CD4-positive, alpha-beta T cell treated with Interleukin-6 at 100 ng/mL for 8 hours (primary cell): ENCODE data around the gene ARR3.
"Not testable (repeated sequence)": the region's sequence is repeated elsewhere in the genome, so short reads cannot be mapped to it uniquely, and the experiment has no call there.

Experiments
- DNase-seq: peaks from one replicate; pipeline ENCODE4 v3.0.0-alpha.2; 2020; ENCODE audit warnings: mixed read lengths, low spot score

ARR3 gene

DNA sequence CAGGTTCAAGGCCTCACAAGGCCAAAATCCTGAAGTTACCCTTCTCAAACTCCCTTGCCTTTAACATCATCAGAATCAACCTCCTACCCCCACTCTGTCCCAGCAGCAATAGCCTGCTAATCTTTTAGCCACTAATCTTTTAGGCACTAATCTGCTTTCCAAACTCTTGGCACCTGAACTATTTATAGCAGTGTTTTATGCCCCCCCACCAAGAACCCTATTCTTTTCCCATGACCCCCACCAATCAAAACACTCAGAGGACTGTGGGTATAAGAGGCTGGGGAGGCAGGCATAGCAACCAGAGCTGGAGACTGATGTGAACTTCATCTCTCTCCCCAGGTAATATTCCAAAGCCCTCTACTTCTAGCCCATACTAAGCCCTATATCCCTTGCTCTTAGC, at the start of gene ARR3:
Gene ARR3, plus strand, starts transcription at position 301 of the 400 bp plus-strand sequence. CDS start 1,052 bp downstream, outside the sequence.
- DNase-seq: no peak

DNA sequence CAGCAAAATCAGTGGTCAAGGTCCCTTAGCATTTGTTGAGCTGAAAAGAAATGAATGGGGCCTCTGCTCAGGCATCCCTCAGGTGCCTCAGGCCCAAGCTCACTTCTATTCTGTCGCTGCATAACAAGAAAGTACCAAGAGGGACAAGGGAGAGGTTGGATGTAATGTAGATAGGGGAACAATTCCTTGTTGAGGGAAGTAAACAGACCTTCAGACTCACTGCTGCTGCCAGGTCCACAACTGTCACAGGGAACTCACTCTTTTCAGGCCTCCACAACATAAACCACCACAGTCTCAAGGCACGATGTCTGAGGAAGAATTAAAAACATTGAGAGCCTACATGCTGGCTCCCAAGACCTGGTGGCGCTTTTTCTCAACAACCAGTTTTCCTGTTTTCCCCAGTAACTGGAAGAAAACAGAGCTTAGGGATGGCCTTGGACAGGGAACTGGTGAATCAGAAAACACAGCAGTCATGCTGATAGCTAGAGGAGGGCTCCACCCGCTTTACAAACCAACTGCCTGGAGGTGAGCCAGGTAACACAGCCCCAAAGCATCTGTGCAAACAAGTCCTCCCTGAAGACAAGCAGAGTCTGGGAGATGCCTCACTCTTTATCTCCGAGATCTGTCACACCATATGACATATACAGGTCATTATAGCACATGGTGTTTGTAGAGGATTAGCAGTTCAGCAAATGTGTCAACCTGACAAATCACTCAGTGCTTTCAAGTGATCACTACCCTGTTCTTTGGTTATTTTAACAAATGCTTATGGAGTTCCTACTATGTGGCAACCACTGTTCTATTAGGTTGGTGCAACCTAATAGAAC, 48.0 kb upstream of the ARR3 start:
- no peak for DNase-seq

DNA sequence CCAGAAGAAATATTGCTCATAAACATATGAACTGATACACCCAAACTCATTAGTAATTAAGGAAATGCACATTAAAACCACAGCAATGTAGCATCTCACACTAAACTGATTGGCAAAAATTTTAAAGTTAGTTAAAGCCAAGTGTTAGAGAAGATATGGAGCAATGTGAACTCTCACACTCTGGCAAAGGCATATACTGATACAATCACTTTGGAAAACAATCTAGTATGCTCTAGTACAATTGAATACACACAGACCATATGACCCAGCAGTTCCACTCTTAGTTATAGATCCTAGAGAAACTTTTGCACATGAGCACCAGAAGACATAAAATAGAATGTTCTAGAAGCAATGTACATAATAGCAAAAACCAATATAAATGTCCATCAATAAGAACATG, 42.1 kb upstream of the ARR3 start:
- no peak for DNase-seq

DNA sequence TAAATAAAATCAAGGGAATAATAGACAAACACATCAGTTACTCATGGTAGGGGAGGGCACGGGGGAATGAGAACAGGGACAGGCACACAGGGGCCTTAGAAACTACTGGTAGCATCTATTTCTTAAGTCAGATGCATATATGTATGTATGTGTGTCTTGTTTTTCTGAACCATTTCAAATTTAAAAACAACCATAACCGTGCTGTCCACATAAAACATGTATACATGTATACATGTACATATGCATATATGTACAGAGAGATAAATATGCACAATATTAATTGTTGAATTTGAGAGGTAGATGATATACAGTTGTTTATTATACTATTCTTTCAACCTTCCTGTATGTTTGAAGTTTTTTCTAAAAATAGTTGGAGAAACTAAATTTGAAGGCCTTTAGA, 41.4 kb upstream of the ARR3 start:
- DNase-seq: no peak

DNA sequence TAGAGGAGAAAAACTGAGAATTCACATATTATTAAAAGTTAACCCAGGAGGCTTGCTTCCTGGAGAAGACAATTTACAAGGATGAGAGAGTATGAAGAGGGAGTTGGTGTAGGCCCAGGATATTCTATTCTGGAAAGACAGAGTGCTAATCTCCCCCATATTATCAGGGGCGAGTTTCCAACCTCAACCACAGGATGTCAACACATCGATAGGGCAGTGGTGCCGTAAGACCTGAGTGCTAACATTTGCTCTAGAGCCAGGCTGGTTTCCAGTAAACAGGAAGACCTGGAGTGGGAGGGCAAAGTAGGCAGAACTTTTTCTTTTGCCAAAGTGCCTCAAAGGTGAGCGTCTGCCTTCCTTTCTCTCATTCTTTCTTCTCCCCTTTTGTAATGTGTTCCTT, 36.5 kb upstream of the ARR3 start:
- DNase-seq: no peak

DNA sequence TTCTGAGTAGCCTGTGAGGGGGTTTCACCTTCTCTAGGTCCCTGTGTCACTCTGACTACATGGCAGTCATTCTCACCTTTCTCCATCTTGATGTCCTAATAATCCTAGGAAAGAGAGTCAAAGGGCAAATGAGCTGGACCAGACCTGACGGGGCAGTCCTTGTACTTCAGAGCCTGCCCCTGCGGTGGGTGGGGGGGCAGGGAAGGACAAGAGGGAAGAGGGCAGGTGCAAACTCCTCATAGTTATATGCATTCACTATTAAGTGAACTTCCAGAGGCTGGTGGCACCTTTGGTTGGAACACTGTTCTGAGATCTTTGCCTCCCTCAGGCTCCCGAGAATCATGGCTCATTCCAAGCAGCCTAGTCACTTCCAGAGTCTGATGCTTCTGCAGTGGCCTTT, 33.8 kb upstream of the ARR3 start, which contains the start of gene AWAT1:
Gene AWAT1, plus strand, starts transcription at position 301 of the 400 bp plus-strand sequence. Its CDS starts 41 bp downstream, at position 342.
- DNase-seq: no peak

DNA sequence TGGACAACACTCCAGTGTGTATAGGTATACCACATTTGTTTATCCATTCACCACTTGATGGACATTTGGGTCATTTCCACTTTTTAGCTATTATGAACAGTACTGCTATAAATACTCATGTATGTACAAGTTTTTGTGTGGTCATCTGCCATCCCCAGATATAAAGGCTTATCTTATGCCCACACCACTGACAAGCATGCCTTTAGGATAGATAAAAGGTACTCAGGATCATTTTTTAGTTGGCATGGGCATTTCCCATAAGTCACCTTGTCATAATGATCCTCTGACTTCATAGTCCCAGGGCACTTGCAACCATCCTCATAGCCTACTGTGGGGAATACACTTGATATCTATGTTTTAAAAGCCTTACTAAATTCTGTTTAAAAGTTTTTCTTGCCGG, 27.4 kb upstream of the ARR3 start:
- no peak for DNase-seq

DNA sequence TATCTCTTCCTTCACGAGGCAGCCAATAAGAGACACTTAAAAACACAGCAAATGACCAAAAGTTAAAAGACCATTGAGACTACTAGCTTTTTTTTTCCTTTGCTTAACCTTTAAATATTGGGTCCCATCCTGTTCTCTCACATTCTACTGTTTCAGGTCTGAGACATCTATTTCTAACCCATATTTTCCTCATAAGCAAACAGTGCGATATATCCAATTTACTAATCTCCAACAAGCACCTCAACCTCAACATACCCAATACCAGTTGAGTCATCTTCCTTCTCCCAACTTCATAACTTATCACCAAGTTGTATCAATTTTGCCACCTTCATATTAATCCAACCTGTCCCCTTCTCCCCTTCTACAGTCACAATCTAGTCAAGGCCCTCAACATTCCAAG, 26.6 kb upstream of the ARR3 start:
- no peak for DNase-seq

DNA sequence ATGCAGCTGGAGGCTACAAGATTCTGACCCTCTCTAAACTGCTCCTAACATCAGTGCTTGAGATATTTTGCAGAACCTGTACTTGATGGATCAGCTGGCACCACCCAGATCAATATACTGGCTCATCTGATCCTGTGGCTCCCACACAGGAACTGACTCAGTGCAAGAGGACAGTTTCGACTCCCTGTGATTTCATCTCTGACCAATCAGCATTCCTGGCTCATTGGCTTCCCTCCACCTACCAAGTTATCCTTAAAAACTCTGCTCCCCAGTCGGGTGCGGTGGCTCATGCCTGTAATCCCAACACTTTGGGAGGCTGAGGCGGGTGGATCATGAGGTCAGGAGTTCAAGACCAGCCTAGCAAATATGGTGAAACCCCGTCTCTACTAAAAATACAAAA, 24.5 kb upstream of the ARR3 start:
- DNase-seq: not testable (repeated sequence)

DNA sequence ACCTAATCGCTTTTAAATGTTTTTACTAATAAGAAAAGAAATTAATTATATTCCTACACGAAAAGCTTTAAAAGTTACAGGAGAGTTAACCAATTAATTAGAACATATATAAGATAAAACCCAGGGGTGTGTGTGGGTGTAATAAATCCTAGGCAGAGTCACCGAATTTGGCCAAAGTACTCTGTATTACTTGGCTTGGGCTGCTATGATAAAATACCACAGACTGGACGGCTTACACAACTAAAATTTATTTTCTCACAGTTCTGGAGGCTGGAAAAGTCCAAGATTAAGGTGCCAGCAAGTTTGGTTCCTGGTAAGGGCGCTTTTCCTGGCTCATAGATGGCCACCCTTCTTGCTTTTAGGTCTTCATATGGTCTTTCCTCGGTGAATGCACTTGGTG, 23.3 kb upstream of the ARR3 start:
- no peak for DNase-seq

DNA sequence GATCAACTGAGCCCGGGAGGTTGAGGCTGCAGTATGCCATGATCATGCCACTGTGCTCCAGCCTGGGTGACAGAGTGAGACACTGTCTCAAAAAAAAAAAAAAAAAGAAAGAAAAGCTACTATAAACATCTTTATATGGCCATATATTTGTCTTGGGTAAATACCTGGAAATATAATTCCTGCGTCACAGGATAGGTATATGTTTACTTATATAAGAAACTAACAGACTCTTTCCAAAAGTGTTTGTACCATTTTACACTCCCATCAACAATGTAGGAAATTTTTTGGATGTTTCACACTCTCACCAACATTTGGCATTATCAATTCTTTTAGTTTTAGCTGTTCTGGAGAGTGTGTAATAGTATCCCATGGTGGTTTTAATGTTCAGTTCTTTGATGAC, 20.9 kb upstream of the ARR3 start:
- no peak for DNase-seq

DNA sequence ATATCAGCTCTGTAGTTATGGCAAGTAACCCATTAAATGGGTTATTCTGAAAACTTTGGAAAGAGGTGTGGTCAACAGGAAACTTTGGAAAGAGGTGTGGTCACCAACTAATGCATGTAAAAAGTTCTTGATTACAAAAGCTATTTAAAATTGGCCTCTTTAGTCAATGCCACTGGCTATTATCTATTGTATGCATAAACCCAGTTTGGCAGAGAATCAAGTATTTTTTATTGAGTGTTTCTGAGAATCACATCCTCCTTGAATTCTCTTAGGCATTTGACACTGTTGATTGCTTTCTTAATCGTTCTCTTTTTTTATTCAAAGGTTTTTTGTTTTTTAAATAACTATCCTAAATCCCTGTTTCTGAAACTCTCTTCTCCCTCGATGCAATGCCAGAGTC, 15.6 kb upstream of the ARR3 start:
- no peak for DNase-seq

DNA sequence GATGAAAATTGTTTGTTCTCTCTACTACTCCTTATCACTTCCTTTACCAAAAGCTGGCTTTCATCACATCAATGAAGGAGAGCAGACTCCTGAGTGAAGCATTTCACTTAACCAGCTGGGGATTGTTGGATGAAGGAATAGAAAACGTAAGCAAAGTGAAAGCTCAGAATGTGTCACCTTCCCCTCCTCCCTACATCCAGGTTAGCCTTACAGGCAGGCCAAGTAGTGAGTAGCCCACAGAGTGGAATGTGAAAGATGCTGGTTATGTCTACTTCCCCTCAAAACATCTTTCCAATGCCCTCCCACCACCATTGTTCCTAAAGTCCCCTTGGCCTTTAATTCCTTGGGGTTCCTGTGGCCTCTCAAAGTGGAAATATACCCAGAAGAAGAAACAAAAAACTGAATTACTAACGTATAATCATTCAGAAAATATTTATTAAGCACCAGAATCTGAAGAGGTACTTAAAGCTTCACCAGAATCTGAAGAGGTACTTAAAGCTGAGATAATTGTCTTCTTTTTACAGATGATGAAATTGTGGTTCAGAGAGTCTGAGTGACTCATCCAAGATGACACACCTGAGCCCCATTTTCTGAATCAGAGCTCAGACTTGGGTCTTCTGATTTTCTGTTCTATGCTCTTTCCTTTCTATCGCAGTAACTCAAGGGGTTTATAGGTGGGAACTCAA, 14.6 kb upstream of the ARR3 start:
- DNase-seq: no peak

DNA sequence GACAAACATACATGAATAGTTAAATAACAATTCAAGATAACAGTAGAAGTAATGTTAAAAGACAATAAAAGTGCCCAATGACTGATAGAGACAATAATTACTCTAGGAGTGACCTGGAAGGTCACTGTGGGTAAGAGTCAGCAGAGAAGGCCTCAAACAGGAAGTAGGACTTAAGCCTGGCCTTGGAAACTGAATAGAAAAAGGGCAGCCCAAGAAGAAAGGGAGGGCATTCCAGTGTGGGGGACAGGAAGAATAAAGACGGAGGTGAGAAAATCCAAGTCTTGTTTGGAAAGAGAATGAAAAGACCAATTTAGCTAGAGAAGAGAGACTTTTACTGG, 14.1 kb upstream of the ARR3 start:
- no peak for DNase-seq

DNA sequence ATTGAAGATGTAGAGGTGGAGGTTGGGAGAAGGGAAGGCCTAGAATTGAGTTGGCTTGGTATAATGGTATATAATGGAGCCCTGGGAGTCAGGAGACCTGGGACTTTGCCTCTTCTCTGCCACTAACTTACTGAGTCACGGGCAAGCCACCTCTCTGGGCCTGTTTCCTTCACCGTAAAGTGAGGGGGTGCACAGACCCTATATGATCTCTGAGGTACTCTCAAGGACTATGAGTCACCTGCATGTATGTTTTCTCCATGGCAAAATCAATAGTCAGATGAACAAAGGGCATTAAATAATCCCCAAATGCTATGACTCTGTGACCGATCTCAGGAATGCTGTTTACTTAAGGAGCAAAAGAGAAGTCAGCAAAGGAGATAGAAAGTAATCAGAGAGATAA, 13.2 kb upstream of the ARR3 start:
- no peak for DNase-seq

DNA sequence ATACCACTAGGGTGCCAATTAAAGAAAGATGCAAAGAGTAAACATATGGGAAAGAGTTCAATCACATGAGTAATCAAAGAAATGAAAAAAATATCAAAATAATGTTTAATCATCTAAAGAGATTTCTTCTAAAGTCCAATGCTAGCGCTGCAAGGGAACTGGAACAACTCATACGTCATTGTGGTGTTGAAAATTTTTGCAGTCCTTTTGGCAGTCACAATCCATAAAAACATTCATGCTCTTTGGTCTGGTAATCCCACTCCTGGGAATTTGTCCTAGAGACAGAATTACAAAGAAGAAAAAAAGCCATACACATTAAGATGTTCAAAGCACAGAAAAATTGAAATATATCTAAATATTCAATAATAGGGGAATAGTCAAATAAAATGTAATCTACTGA, 12.7 kb upstream of the ARR3 start:
- DNase-seq: no peak

DNA sequence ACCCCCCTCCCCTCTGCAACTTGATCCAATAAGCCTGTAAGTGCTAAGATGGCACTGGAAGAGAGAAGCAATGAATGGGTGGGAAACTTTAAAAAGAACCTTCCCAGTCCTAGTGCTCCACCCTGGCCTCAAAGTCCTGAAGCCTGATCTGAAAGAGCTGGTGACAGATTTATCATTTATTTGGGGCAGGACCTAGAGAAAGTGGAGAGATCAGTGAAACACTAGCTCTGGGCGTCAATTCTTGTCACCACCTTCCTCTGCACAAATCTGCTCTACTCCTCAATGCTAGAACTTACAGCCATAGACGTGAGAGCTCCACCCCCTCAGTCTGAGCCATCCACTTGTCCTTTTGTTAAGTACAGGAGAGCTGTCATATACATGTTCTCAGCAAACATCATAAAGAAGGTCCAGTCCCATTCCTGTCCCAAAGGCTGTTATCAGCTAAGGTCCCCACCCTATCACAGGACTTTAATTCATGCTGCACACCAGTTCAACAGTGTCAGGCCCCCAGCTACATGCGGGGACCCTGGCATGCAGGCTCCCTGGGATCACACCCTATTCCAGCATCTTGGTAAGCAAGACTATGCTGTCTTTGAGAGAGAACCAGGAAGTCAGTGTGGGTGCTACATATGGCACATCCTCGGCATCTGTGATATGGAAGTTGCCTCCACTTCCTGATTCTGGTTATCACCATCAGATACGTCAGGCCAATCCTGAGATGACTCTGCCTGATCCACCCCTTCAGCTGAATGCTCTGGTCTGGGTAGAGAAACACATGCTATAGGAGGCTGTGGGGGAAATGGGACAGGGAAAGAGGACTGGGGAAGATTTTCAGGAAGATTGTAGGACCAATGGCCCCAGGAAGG, 10.5 kb upstream of the ARR3 start:
- no peak for DNase-seq

DNA sequence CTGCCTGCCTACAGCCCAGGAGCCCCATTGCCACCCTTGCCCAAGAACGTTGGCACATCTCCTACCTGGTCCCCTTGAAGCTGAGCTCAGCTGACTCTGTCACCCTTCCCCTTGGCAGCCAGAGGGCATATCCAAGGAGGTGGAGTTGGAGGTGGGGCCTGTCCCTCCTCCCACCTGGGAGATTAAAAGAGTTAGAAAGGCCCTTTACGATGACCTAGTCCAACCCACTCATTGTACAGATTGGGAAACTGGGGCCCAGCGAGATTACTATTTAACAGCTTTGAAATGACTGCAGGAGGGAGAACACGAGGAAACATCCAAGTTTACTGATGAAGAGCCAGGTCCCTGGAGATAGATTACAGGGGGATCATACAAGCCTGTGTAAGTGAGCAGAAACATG, 8.0 kb upstream of the ARR3 start, which contains the start of gene P2RY4:
Gene P2RY4, minus strand, starts transcription at position 101 of the 400 bp plus-strand sequence. CDS start 580 bp downstream, outside the sequence.
- DNase-seq: no peak

DNA sequence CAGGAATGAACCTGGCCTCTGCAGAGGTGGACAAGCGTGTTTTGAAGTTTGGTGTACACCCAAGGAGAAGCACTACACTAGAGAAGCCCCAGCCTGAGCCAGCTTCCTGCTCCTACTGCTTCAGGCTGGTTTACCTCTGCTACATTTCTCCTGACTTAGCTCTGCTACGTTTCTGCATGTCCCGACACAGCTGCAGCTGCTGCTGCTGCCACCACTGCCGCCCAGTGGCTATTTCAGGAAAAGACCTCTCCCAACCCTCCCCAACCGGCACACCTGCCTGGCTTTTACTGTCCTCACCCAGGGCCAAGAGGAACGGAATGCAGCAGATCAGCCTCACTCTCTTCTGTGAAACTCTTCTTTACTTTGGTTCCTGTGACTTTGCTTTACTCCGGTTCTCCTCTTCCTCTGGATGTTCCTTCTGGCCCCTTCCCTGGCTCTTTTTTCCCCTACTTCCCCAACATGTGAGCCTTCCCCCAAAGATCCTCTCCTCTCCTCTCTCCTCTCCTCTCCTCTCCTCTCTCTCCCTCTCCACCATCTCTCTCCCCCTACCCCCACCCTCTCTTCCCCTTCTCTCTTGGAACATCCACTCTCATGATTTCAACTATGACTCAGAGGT, 5.1 kb upstream of the ARR3 start:
- DNase-seq: no peak

DNA sequence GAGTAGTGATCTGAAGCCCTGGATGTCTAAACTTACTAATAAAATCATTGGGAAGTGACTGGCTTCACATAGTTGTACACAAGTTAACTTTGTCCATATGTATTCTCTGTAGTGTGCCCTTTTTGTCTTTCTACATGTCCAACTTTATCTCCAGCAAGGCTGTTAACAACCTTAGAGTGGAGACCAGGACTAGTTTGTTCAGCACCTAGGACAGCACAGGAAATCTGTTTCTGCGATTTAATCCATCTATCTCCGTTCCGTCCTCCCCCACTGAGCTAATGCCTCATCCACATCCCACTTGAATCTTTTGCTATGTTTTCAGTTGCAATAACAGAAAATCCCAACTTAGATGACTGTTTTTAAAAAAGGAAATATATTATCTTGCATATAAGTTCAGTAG, 3.4 kb upstream of the ARR3 start:
- DNase-seq: no peak

DNA sequence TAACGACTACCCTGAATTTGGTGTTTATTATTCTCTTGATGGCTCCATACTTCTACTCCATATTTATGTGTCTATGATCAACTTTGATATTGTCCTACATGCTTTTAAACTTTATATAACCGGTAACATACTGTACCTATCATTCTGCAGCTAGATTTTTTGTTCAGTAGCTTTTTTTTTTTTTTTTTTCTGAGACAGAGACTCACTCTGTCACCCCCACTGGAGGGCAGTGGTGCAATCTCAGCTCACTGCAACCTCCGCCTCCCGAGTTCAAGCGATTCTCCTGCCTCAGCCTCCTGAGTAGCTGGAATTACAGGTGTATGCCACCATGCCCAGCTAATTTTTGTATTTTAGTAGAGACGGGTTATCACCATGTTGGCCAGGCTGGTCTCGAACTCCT, 5.9 kb downstream of the ARR3 start:
- DNase-seq: not testable (repeated sequence)

DNA sequence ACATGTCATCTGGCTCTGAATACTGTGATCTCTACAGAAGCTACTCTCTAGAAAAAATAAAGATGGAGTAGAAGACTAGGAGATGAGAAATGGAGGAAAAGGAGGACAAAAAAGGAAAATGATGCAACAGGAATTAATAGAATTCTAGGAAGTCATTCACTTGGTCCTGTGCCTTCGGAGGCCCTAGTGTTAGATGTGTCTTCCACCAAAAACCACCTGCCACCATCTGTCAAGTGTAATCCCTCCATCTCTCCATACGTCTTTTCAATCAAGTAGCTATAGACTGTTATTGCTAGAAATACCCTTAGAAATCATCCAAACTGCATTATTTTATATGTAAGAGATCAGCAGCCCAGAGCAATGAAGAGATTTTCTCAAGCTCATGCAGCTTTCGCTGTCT, 10.9 kb downstream of the ARR3 start:
- DNase-seq: no peak
